Erythroblast (primary cell): ENCODE measurements around the gene TSEN2.

Experiments
- GATA1 ChIP-seq: IDR thresholded peaks from 2 replicates; pipeline ENCODE4 v1.6.1; 2011; ENCODE audit warnings: low read depth, mild to moderate bottlenecking, control low read depth, low read length, moderate library complexity
- POLR2A ChIP-seq: IDR thresholded peaks from 2 replicates; pipeline ENCODE4 v1.6.1; 2011; ENCODE audit warnings: mild to moderate bottlenecking, low read length

DNA sequence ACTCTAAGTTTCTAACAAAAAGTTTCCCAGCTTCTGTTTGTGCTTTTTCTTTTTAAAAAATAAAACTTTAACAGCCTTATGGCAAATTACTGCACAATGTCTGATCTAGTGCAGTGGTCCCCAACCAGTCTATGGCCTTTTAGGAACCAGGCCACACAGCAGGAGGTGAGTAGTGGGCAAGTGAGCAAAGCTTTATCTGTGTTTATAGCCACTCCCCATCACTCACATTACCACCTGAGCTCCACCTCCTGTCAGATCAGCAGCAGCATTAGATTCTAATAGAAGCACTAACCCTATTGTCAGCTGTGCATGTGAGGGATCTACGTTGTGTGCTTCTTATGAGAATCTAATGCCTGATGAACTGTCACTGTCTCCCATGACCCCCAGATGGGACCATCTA, 78.2 kb downstream of the TSEN2 start:
- TF ChIP-seq POLR2A (no peak), GATA1 (no peak)
